ENCODE measurements around the gene TAPT1. TPM values are rescaled to one million over a fixed set of nuclear protein-coding genes. Genes with fewer than 3 reads are reported as not detected.

Gene TAPT1
- total RNA-seq, 1 experiment from 2014 or later: 39.1 TPM

- Histone ChIP-seq H3K4me1 (ENCODE audit: low read length) (no peaks in the 10 kb centered on the region), H4K20me1 (ENCODE audit: insufficient read depth, low read depth, low read length) (no peaks in the 10 kb centered on the region), H3K9ac (ENCODE audit: low read length) (no peak overlapping the region), H3K9me2 (replicated peaks; ENCODE audit: insufficient read depth, low read length) (no peaks in the 10 kb centered on the region), H3K9me3 (ENCODE audit: low read length) (no peaks in the 10 kb centered on the region), H3K27ac (ENCODE audit: low read length) (no peak overlapping the region), H3K4me2 (ENCODE audit: low read depth, low read length, poor library complexity, severe bottlenecking) (no peak overlapping the region), H2AFZ (ENCODE audit: low read length) (no peak overlapping the region), H3K4me3 (ENCODE audit: low read length) (no peak overlapping the region), H3K36me3 (ENCODE audit: insufficient read depth, low read length) (no peaks in the 10 kb centered on the region), H3K79me2 (ENCODE audit: low read length) (no peaks in the 10 kb centered on the region), H3K27me3 (ENCODE audit: low read length) (no peaks in the 10 kb centered on the region)
- no peak for DNase-seq
These were observed 12.8 kb upstream of the TAPT1 start for GRCh38 chr4:16239086-16239485.

- no peak for DNase-seq
- Histone ChIP-seq H4K20me1 (ENCODE audit: insufficient read depth, low read depth, low read length) (no peaks in the 10 kb centered on the region), H3K79me2 (ENCODE audit: low read length) (no peaks in the 10 kb centered on the region), H3K36me3 (ENCODE audit: insufficient read depth, low read length) (no peaks in the 10 kb centered on the region), H3K9me2 (replicated peaks; ENCODE audit: insufficient read depth, low read length) (no peaks in the 10 kb centered on the region), H3K4me2 (ENCODE audit: low read depth, low read length, poor library complexity, severe bottlenecking) (no peak overlapping the region), H3K27me3 (ENCODE audit: low read length) (no peaks in the 10 kb centered on the region), H2AFZ (ENCODE audit: low read length) (no peak overlapping the region), H3K9me3 (ENCODE audit: low read length) (no peaks in the 10 kb centered on the region), H3K9ac (ENCODE audit: low read length) (no peak overlapping the region), H3K4me1 (ENCODE audit: low read length) (peaks cover 6% of the 10 kb centered on the region), H3K4me3 (ENCODE audit: low read length) (no peak overlapping the region), H3K27ac (ENCODE audit: low read length) (no peak overlapping the region)
These were observed 12.1 kb upstream of the TAPT1 start for GRCh38 chr4:16238327-16238726.

GRCh38 chr4:16237715-16238114 lies 11.4 kb upstream of the TAPT1 start:
- Histone ChIP-seq H3K4me3 (ENCODE audit: low read length) (no peak overlapping the region), H2AFZ (ENCODE audit: low read length) (no peak overlapping the region), H4K20me1 (ENCODE audit: insufficient read depth, low read depth, low read length) (no peaks in the 10 kb centered on the region), H3K9ac (ENCODE audit: low read length) (no peak overlapping the region), H3K9me2 (replicated peaks; ENCODE audit: insufficient read depth, low read length) (no peaks in the 10 kb centered on the region), H3K79me2 (ENCODE audit: low read length) (no peaks in the 10 kb centered on the region), H3K27ac (ENCODE audit: low read length) (no peak overlapping the region), H3K36me3 (ENCODE audit: insufficient read depth, low read length) (no peaks in the 10 kb centered on the region), H3K27me3 (ENCODE audit: low read length) (no peaks in the 10 kb centered on the region), H3K4me1 (ENCODE audit: low read length) (peaks cover 11% of the 10 kb centered on the region), H3K9me3 (ENCODE audit: low read length) (no peaks in the 10 kb centered on the region), H3K4me2 (ENCODE audit: low read depth, low read length, poor library complexity, severe bottlenecking) (no peak overlapping the region)
- no peak for DNase-seq

GRCh38 chr4:16236402-16237023 lies 10.2 kb upstream of the TAPT1 start:
- no peaks in the 10 kb centered on the region for H3K27me3 ChIP-seq (ENCODE audit: low read length)
- H2AFZ ChIP-seq (ENCODE audit: low read length): no peak overlapping the region

GRCh38 chr4:16235209-16235608 lies 8.9 kb upstream of the TAPT1 start:
- Histone ChIP-seq H3K4me3 (ENCODE audit: low read length) (no peak overlapping the region), H3K27me3 (ENCODE audit: low read length) (no peaks in the 10 kb centered on the region), H3K4me2 (ENCODE audit: low read depth, low read length, poor library complexity, severe bottlenecking) (no peak overlapping the region), H3K27ac (ENCODE audit: low read length) (no peak overlapping the region), H3K9ac (ENCODE audit: low read length) (no peak overlapping the region), H4K20me1 (ENCODE audit: insufficient read depth, low read depth, low read length) (no peaks in the 10 kb centered on the region), H3K36me3 (ENCODE audit: insufficient read depth, low read length) (no peaks in the 10 kb centered on the region), H3K79me2 (ENCODE audit: low read length) (no peaks in the 10 kb centered on the region), H3K9me3 (ENCODE audit: low read length) (no peaks in the 10 kb centered on the region), H3K4me1 (ENCODE audit: low read length) (peaks cover 16% of the 10 kb centered on the region), H2AFZ (ENCODE audit: low read length) (no peak overlapping the region), H3K9me2 (replicated peaks; ENCODE audit: insufficient read depth, low read length) (no peaks in the 10 kb centered on the region)
- no peak for DNase-seq

More at GRCh38 chr4:16236402-16237023, 10.2 kb upstream of the TAPT1 start:
- peaks cover 16% of the 10 kb centered on the region for H3K4me1 ChIP-seq (ENCODE audit: low read length)
- no peak overlapping the region for H3K9ac ChIP-seq (ENCODE audit: low read length)
- no peaks in the 10 kb centered on the region for H4K20me1 ChIP-seq (ENCODE audit: insufficient read depth, low read depth, low read length)
- H3K79me2 ChIP-seq (ENCODE audit: low read length): no peaks in the 10 kb centered on the region
- H3K36me3 ChIP-seq (ENCODE audit: insufficient read depth, low read length): no peaks in the 10 kb centered on the region
- no peak overlapping the region for H3K27ac ChIP-seq (ENCODE audit: low read length)
- no peak overlapping the region for H3K4me3 ChIP-seq (ENCODE audit: low read length)
- H3K9me3 ChIP-seq (ENCODE audit: low read length): no peaks in the 10 kb centered on the region
- no peaks in the 10 kb centered on the region for H3K9me2 ChIP-seq (replicated peaks; ENCODE audit: insufficient read depth, low read length)
- DNase-seq: no peak
- H3K4me2 ChIP-seq (ENCODE audit: low read depth, low read length, poor library complexity, severe bottlenecking): no peak overlapping the region

- H3K4me3 ChIP-seq (ENCODE audit: low read length): no peak overlapping the region
- no peaks in the 10 kb centered on the region for H3K9me2 ChIP-seq (replicated peaks; ENCODE audit: insufficient read depth, low read length)
- H4K20me1 ChIP-seq (ENCODE audit: insufficient read depth, low read depth, low read length): 0 out of 2 replicates have a peak, but pooled peaks cover 4% of the 10 kb centered on the region
- H3K27me3 ChIP-seq (ENCODE audit: low read length): no peaks in the 10 kb centered on the region
- peaks cover 19% of the 10 kb centered on the region for H3K4me1 ChIP-seq (ENCODE audit: low read length)
- H3K79me2 ChIP-seq (ENCODE audit: low read length): no peaks in the 10 kb centered on the region
- H3K4me2 ChIP-seq (ENCODE audit: low read depth, low read length, poor library complexity, severe bottlenecking): no peak overlapping the region
- no peak overlapping the region for H2AFZ ChIP-seq (ENCODE audit: low read length)
- no peaks in the 10 kb centered on the region for H3K36me3 ChIP-seq (ENCODE audit: insufficient read depth, low read length)
- H3K27ac ChIP-seq (ENCODE audit: low read length): no peak overlapping the region
- H3K9ac ChIP-seq (ENCODE audit: low read length): no peak overlapping the region
- DNase-seq: peak; percentile 44
- no peaks in the 10 kb centered on the region for H3K9me3 ChIP-seq (ENCODE audit: low read length)
These were observed 7.4 kb upstream of the TAPT1 start for GRCh38 chr4:16233569-16234177.

GRCh38 chr4:16231570-16232245 lies 5.4 kb upstream of the TAPT1 start:
- Histone ChIP-seq H3K9ac (ENCODE audit: low read length) (no peak overlapping the region), H3K4me1 (ENCODE audit: low read length) (peaks cover 31% of the 10 kb centered on the region), H3K36me3 (ENCODE audit: insufficient read depth, low read length) (no peaks in the 10 kb centered on the region), H3K27ac (ENCODE audit: low read length) (no peak overlapping the region), H3K4me3 (ENCODE audit: low read length) (no peak overlapping the region), H2AFZ (ENCODE audit: low read length) (no peak overlapping the region), H3K4me2 (ENCODE audit: low read depth, low read length, poor library complexity, severe bottlenecking) (no peak overlapping the region), H3K27me3 (ENCODE audit: low read length) (no peaks in the 10 kb centered on the region; the same call in 1 of the 2 replicates), H3K9me2 (replicated peaks; ENCODE audit: insufficient read depth, low read length) (no peaks in the 10 kb centered on the region), H4K20me1 (ENCODE audit: insufficient read depth, low read depth, low read length) (0 out of 2 replicates have a peak, but pooled peaks cover 4% of the 10 kb centered on the region), H3K79me2 (ENCODE audit: low read length) (no peaks in the 10 kb centered on the region), H3K9me3 (ENCODE audit: low read length) (no peaks in the 10 kb centered on the region)
- no peak for DNase-seq

- Histone ChIP-seq H3K79me2 (ENCODE audit: low read length) (0 out of 2 replicates have a peak, but pooled peaks cover 3% of the 10 kb centered on the region), H3K36me3 (ENCODE audit: insufficient read depth, low read length) (no peaks in the 10 kb centered on the region), H3K4me3 (ENCODE audit: low read length) (no peak overlapping the region), H3K9me2 (replicated peaks; ENCODE audit: insufficient read depth, low read length) (no peaks in the 10 kb centered on the region), H4K20me1 (ENCODE audit: insufficient read depth, low read depth, low read length) (0 out of 2 replicates have a peak, but pooled peaks cover 4% of the 10 kb centered on the region), H3K9me3 (ENCODE audit: low read length) (no peaks in the 10 kb centered on the region), H3K27ac (ENCODE audit: low read length) (no peak overlapping the region), H3K4me1 (ENCODE audit: low read length) (peaks cover 35% of the 10 kb centered on the region), H3K9ac (ENCODE audit: low read length) (no peak overlapping the region), H3K27me3 (ENCODE audit: low read length) (no peaks in the 10 kb centered on the region; the same call in 1 of the 2 replicates), H2AFZ (ENCODE audit: low read length) (no peak overlapping the region), H3K4me2 (ENCODE audit: low read depth, low read length, poor library complexity, severe bottlenecking) (no peak overlapping the region)
- DNase-seq: no peak
These were observed 4.0 kb upstream of the TAPT1 start for GRCh38 chr4:16230308-16230707.
